Keratinocyte (primary cell): ENCODE measurements around the gene KRT77. TPM values are rescaled to one million over a fixed set of nuclear protein-coding genes. Genes with fewer than 3 reads are reported as not detected.

Source experiments
- DNase-seq: peaks from one replicate; pipeline ENCODE4 v3.0.0-alpha.2; 2011; ENCODE audit warnings: low read depth, missing footprints, low spot score
- FAIRE-seq: peaks from 2 replicates; lab custom pipeline; 2011; peaks lifted over from hg19 to GRCh38; lab: Jason Lieb, UNC
- H2AFZ ChIP-seq: 2 replicates; pipeline ENCODE4 v1.6.0; 2012; ENCODE audit warnings: low read length, control low read depth, inconsistent platforms; ENCODE audit not compliant: control insufficient read depth
- H3K27ac ChIP-seq: 2 replicates; pipeline ENCODE4 v1.5.1; 2011; ENCODE audit warnings: low read length; ENCODE audit not compliant: control insufficient read depth, insufficient read depth
- H3K27me3 ChIP-seq: 3 replicates; pipeline ENCODE4 v1.6.0; 2011; ENCODE audit warnings: low read length; ENCODE audit not compliant: control insufficient read depth, insufficient read depth; ENCODE audit errors: extremely low read depth
- H3K36me3 ChIP-seq, 2 experiments: 2 replicates in 1 of 2; 3 replicates in 1 of 2; pipeline ENCODE4 v1.5.1; 2011; ENCODE audit warnings: low read length in 2 of 2, mild to moderate bottlenecking in 1 of 2; ENCODE audit not compliant: control insufficient read depth in 2 of 2, insufficient read depth in 2 of 2; ENCODE audit errors: extremely low read depth in 1 of 2
- H3K4me1 ChIP-seq: 3 replicates; pipeline ENCODE4 v1.5.1; 2011; ENCODE audit warnings: low read length; ENCODE audit not compliant: control insufficient read depth, insufficient read depth; ENCODE audit errors: extremely low read depth
- H3K4me2 ChIP-seq: 3 replicates; pipeline ENCODE4 v1.6.0; 2011; ENCODE audit warnings: low read depth, low read length; ENCODE audit not compliant: control insufficient read depth, insufficient read depth; ENCODE audit errors: extremely low read depth
- H3K4me3 ChIP-seq, 3 experiments: fragments of 200-600 bp in 1 of 3; sonication (generic) in 1 of 3; 2 replicates in 2 of 3; 3 replicates in 1 of 3; pipeline ENCODE4 v1.5.1; 2011 to 2016; ENCODE audit warnings: low read length in 3 of 3, mild to moderate bottlenecking in 3 of 3, control low read depth in 2 of 3, inconsistent platforms in 1 of 3, low read depth in 1 of 3, mixed read lengths in 1 of 3, mixed run types in 1 of 3, moderate library complexity in 1 of 3; ENCODE audit not compliant: control insufficient read depth in 2 of 3, insufficient read depth in 2 of 3; ENCODE audit errors: extremely low read depth in 1 of 3
- H3K79me2 ChIP-seq: 2 replicates; pipeline ENCODE4 v1.6.0; 2012; ENCODE audit warnings: low read length; ENCODE audit not compliant: control insufficient read depth, insufficient read depth
- H3K9ac ChIP-seq: 3 replicates; pipeline ENCODE4 v1.6.0; 2011; ENCODE audit warnings: low read length; ENCODE audit not compliant: control insufficient read depth, insufficient read depth; ENCODE audit errors: extremely low read depth
- H3K9me1 ChIP-seq: 3 replicates; pipeline ENCODE4 v1.6.0; 2011; ENCODE audit warnings: low read length; ENCODE audit not compliant: control insufficient read depth, insufficient read depth; ENCODE audit errors: extremely low read depth
- H3K9me3 ChIP-seq: 2 replicates; pipeline ENCODE4 v1.5.1; 2012; ENCODE audit warnings: low read depth, low read length; ENCODE audit not compliant: control insufficient read depth
- H4K20me1 ChIP-seq: 3 replicates; pipeline ENCODE4 v1.6.0; 2011; ENCODE audit warnings: low read length; ENCODE audit not compliant: control insufficient read depth, insufficient read depth; ENCODE audit errors: extremely low read depth
- CTCF ChIP-seq, 3 experiments: IDR thresholded peaks in 1 of 3; conservative IDR thresholded peaks in 1 of 3; optimal IDR thresholded peaks in 1 of 3; 2 replicates in 2 of 3; 3 replicates in 1 of 3; pipeline versions ENCODE3 to v1.5.1; 2011; ENCODE audit warnings: low read length in 3 of 3, mild to moderate bottlenecking in 3 of 3, moderate library complexity in 2 of 3, control low read depth in 1 of 3, inconsistent platforms in 1 of 3; ENCODE audit not compliant: insufficient read depth in 2 of 3; ENCODE audit errors: extremely low read depth in 1 of 3
- EZH2 ChIP-seq: IDR thresholded peaks from one replicate; pipeline ENCODE4 v1.6.1; 2012; ENCODE audit warnings: inconsistent platforms, mild to moderate bottlenecking, low read length, moderate library complexity
- dilution Hi-C: fragments of 300-500 bp; cut with MboI; formaldehyde crosslinking; loops from one replicate; pipeline ENCODE4 v1.7.0; 2020; ENCODE audit warnings: low sequenced_read_pairs; ENCODE audit not compliant: extremely low pct_ligation_motif_present
- polyA plus RNA-seq, 5 experiments: library from polyadenylated mRNA; depleted of rRNA in 3 of 5; stranded (reverse) in 3 of 5; stranded (forward) in 1 of 5; unstranded in 1 of 5; fragments of >200 nt; gene quantifications; 1 replicate in 1 of 5; 2 replicates in 3 of 5; 3 replicates in 1 of 5; pipeline versions ENCODE4 v1.2.1 to v1.2.3, GENCODE V29; 2011 to 2012; ENCODE audit warnings: missing spikeins in 2 of 5, low read depth in 1 of 5, low replicate concordance in 1 of 5

KRT77 gene
- polyA plus RNA-seq, 1 donor (not counting 4 experiments of a cell fraction or from before 2014, with no cell fraction given): 1.3 TPM

DNA sequence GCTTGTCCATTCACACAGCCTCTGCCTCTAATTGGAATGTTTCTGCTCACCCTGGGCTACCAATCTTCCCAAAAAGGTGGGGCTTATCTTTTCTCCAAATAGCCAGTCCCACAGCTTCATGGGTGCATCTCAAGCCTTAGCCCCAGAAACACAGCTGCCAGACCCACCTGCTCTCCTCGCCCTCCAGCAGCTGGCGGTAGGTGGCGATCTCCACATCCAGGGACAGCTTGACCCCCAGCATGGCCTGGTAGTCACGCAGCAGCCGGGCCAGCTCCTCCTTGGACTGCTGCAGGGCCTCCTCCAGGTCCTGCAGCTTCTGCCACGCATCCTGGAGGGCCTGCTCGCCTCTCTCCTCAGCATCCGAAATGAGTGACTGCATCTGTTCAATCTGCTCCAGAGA lies 11.1 kb downstream of the KRT77 start:
- Histone ChIP-seq H2AFZ (no peak overlapping the region), H3K9me3 (no peaks in the 10 kb centered on the region), H3K9me1 (no peaks in the 10 kb centered on the region), H3K4me1 (peaks cover 15% of the 10 kb centered on the region), H3K9ac (no peak overlapping the region), H3K4me2 (no peak overlapping the region), H3K36me3 (no peaks in the 10 kb centered on the region), H3K27ac (no peak overlapping the region), H3K79me2 (no peaks in the 10 kb centered on the region), H3K4me3 (no peak overlapping the region), H4K20me1 (no peaks in the 10 kb centered on the region), H3K27me3 (peaks cover 34% of the 10 kb centered on the region)
- DNase-seq (no peak), FAIRE-seq (no peak)
- TF ChIP-seq CTCF (optimal IDR thresholded peaks at IDR 0.05 in 1 of 3, IDR thresholded peaks at IDR 0.05 in 1 of 3, conservative IDR thresholded peaks at IDR 0.05 in 1 of 3; ENCODE audit: extremely low read depth in 1 of 3, insufficient read depth in 2 of 3, low read length in 3 of 3) (peak in 1 of 3 experiments; percentile 6), EZH2 (no peak)
- dilution Hi-C loops: no loop called here

GRCh38 chr12:52691841-52692150 lies 11.5 kb downstream of the KRT77 start:
- DNase-seq (no peak), FAIRE-seq (no peak)
- dilution Hi-C loops: no loop called here
- Histone ChIP-seq H3K79me2 (no peaks in the 10 kb centered on the region), H3K4me1 (peaks cover 15% of the 10 kb centered on the region), H3K27ac (no peak overlapping the region), H3K4me3 (no peak overlapping the region), H3K9ac (no peak overlapping the region), H3K9me1 (no peaks in the 10 kb centered on the region), H3K36me3 (no peaks in the 10 kb centered on the region), H2AFZ (no peak overlapping the region), H3K9me3 (no peaks in the 10 kb centered on the region), H4K20me1 (no peaks in the 10 kb centered on the region), H3K27me3 (peaks cover 33% of the 10 kb centered on the region), H3K4me2 (no peak overlapping the region)
- TF ChIP-seq CTCF (optimal IDR thresholded peaks at IDR 0.05 in 1 of 3, IDR thresholded peaks at IDR 0.05 in 1 of 3, conservative IDR thresholded peaks at IDR 0.05 in 1 of 3; ENCODE audit: extremely low read depth in 1 of 3, insufficient read depth in 2 of 3, low read length in 3 of 3) (no peak), EZH2 (no peak)
